Thyroid gland (tissue), 4 donors: ENCODE data around the gene ABHD14A.

Source experiments
- POLR2A ChIP-seq, 2 donors: fragments of 450-650 bp; IDR thresholded peaks; one replicate each; pipeline ENCODE4 v1.6.1; 2017; ENCODE audit warnings: antibody characterized with exemption in 2 of 2, mild to moderate bottlenecking in 2 of 2, moderate library complexity in 1 of 2
- TF ChIP-seq, protein P1 (sequence below), 6 experiments: fragments of 200-600 bp in 3 of 6; fragments of 450-650 bp in 3 of 6; sonication (generic) in 3 of 6; IDR thresholded peaks; one replicate each; pipeline ENCODE4 v1.5.1; 2016 to 2019; ENCODE audit warnings: antibody characterized with exemption in 6 of 6, mild to moderate bottlenecking in 2 of 6, inconsistent platforms in 1 of 6, moderate library complexity in 1 of 6

GRCh38 chr3:51927061-51927977 is 47.5 kb upstream of the ABHD14A start:
- TF ChIP-seq, protein P1, sequence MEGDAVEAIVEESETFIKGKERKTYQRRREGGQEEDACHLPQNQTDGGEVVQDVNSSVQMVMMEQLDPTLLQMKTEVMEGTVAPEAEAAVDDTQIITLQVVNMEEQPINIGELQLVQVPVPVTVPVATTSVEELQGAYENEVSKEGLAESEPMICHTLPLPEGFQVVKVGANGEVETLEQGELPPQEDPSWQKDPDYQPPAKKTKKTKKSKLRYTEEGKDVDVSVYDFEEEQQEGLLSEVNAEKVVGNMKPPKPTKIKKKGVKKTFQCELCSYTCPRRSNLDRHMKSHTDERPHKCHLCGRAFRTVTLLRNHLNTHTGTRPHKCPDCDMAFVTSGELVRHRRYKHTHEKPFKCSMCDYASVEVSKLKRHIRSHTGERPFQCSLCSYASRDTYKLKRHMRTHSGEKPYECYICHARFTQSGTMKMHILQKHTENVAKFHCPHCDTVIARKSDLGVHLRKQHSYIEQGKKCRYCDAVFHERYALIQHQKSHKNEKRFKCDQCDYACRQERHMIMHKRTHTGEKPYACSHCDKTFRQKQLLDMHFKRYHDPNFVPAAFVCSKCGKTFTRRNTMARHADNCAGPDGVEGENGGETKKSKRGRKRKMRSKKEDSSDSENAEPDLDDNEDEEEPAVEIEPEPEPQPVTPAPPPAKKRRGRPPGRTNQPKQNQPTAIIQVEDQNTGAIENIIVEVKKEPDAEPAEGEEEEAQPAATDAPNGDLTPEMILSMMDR (IDR thresholded peaks at IDR 0.05): no peak
- TF ChIP-seq POLR2A (IDR thresholded peaks at IDR 0.05): no peak
